Measurements from ENCODE around the gene MT1A.

DNA sequence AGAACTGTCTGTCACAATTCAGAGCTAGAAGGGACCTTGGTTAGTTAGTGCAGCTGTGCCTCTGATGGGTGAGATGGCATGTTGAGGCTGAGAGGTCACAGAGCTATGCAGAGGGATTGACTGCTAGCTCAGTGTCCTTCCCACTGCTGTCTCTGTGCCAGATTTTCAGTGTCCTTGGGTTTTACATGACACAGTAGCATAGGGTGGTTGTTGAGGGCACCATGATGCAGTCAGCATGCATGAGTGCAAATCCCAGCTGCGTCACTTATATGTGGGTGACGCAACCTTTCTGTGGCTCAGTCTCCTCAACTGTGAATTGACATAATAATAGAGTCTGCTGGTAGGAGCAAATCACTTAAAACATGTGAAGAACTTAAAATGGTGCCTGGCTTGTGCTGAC is 2.7 kb downstream of the MT1A start:
- TF ChIP-seq POLR2A (IDR thresholded peaks at IDR 0.05; ENCODE audit: low read length) (no peak), GATA1 (IDR thresholded peaks at IDR 0.05; ENCODE audit: low read depth, low read length) (no peak)

Data from erythroblast (primary cell).